SH-SY5Y (cell line): ENCODE results near the gene C20orf204.

Experiments used
- GATA2 ChIP-seq: IDR thresholded peaks from 2 replicates; pipeline ENCODE4 v1.6.1; 2011; ENCODE audit warnings: mild to moderate bottlenecking, low read depth, low read length
- GATA3 ChIP-seq: IDR thresholded peaks from 2 replicates; pipeline ENCODE4 v1.6.1; 2011; ENCODE audit warnings: low read depth, mild to moderate bottlenecking, low read length, moderate library complexity

DNA sequence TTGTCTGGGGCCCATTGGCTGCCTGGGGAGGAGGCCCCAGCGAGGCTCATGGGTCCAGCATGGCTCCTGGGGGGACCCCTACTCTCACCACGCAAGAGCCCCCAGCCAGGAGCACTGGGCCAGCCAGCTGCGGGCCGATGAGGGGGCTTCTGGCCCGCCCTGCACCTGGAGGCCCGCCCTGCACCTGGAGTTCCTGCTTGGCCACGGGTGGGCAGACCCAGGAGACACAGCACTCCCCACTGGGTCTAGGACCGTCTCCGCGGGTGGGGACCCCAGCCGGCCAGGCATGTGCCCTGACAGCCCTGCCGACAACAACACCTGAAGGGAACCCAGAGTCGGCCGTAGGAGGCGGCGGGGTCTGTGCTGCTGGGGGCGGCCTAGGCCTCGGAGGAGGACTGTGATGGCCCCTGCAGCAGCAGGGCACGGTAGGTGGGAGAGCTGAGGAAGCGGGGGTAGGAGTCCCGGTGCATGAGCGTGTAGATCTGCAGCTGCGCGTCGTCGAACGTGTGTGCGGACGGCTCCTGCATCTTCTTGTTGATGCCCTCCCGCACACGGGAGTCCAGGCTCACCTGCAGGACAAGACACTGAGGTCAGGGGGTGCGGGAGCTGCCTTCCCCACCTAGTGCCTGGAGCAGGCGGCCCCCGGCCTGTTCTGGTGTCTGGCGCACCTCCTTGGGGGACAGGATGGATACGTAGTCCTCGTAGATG lies 37.6 kb downstream of the C20orf204 start:
- no peak for TF ChIP-seq GATA2
- TF ChIP-seq GATA3: no peak
